Hepatocyte (in vitro differentiated cells): ENCODE measurements around the gene AGAP1. TPM values are rescaled to one million over a fixed set of nuclear protein-coding genes. Genes with fewer than 3 reads are reported as not detected.
A peak's percentile ranks its signal among the peaks of the same experiment; 100 is the strongest.

ENCODE experiments used
- DNase-seq: peaks from one replicate; pipeline ENCODE4 v3.0.0-alpha.2; 2016; ENCODE audit warnings: low spot score
- H2AFZ ChIP-seq: fragments of 200-600 bp; sonication (generic); 2 replicates; pipeline ENCODE4 v1.6.0; 2016; ENCODE audit warnings: antibody characterized with exemption, mild to moderate bottlenecking
- H3K27ac ChIP-seq: fragments of 200-600 bp; sonication (generic); 2 replicates; pipeline ENCODE4 v1.5.1; 2016; ENCODE audit warnings: mild to moderate bottlenecking
- H3K27me3 ChIP-seq: fragments of 200-600 bp; sonication (generic); 2 replicates; pipeline ENCODE4 v1.6.1; 2016
- H3K36me3 ChIP-seq: fragments of 200-600 bp; sonication (generic); replicated peaks from 2 replicates; pipeline ENCODE4 v1.5.1; 2016; ENCODE audit warnings: low read depth; ENCODE audit not compliant: insufficient read depth
- H3K4me1 ChIP-seq: fragments of 200-600 bp; sonication (generic); 2 replicates; pipeline ENCODE4 v1.5.1; 2016; ENCODE audit warnings: mild to moderate bottlenecking, moderate library complexity; ENCODE audit not compliant: insufficient read depth
- H3K4me2 ChIP-seq: fragments of 200-600 bp; sonication (generic); 2 replicates; pipeline ENCODE4 v1.6.0; 2016
- H3K4me3 ChIP-seq: fragments of 200-600 bp; sonication (generic); 2 replicates; pipeline ENCODE4 v1.5.1; 2016; ENCODE audit warnings: mild to moderate bottlenecking
- H3K79me2 ChIP-seq: fragments of 200-600 bp; sonication (generic); 2 replicates; pipeline ENCODE4 v1.6.0; 2017; ENCODE audit warnings: mild to moderate bottlenecking
- H3K9me2 ChIP-seq: fragments of 200-600 bp; sonication (generic); replicated peaks from 2 replicates; pipeline ENCODE4 v1.6.0; 2017; ENCODE audit warnings: mild to moderate bottlenecking; ENCODE audit not compliant: insufficient read depth
- H3K9me3 ChIP-seq: fragments of 200-600 bp; sonication (generic); 2 replicates; pipeline ENCODE4 v1.5.1; 2016; ENCODE audit warnings: low read depth, mild to moderate bottlenecking
- H4K20me1 ChIP-seq: fragments of 200-600 bp; sonication (generic); 2 replicates; pipeline ENCODE4 v1.6.0; 2016; ENCODE audit warnings: mild to moderate bottlenecking; ENCODE audit not compliant: insufficient read depth, poor library complexity, severe bottlenecking
- EZH2 ChIP-seq: fragments of 200-600 bp; sonication (generic); IDR thresholded peaks from 2 replicates; pipeline ENCODE4 v1.6.1; 2016; ENCODE audit warnings: antibody characterized with exemption, mild to moderate bottlenecking, borderline replicate concordance
- EZH2phosphoT487 ChIP-seq: fragments of 200-600 bp; sonication (generic); IDR thresholded peaks from one replicate; pipeline ENCODE4 v1.6.1; 2018; ENCODE audit warnings: antibody characterized with exemption, mild to moderate bottlenecking, low read depth, moderate library complexity; ENCODE audit not compliant: unreplicated experiment, severe bottlenecking
- WGBS: methylation state at CpG from one replicate; pipeline ENCODE4 v1.1.6; 2016; ENCODE audit warnings: low lambda C conversion rate; ENCODE audit errors: missing lambda C conversion rate; 5-methylcytosine and 5-hydroxymethylcytosine counted together
- polyA plus RNA-seq: library from polyadenylated mRNA; unstranded; fragments of >200 nt; fragmentation: Nextera tagmentation; extraction: Ambion mirVana; gene quantifications from 2 replicates; pipeline ENCODE4 v1.2.1, GENCODE V29; 2016
- total RNA-seq: library from RNA; depleted of rRNA; stranded (reverse); fragments of >200 nt; gene quantifications from 2 replicates; pipeline ENCODE4 v1.2.3, GENCODE V29; 2014
- TF ChIP-seq, protein P1 (sequence below): fragments of 200-600 bp; sonication (generic); IDR thresholded peaks from 2 replicates; pipeline ENCODE4 v1.5.1; 2016; ENCODE audit warnings: antibody characterized with exemption, mild to moderate bottlenecking; ENCODE audit not compliant: poor library complexity

AGAP1 gene
- total and polyA plus RNA-seq, 2 experiments from 2014 or later: 12.1 to 20.0 TPM

DNA sequence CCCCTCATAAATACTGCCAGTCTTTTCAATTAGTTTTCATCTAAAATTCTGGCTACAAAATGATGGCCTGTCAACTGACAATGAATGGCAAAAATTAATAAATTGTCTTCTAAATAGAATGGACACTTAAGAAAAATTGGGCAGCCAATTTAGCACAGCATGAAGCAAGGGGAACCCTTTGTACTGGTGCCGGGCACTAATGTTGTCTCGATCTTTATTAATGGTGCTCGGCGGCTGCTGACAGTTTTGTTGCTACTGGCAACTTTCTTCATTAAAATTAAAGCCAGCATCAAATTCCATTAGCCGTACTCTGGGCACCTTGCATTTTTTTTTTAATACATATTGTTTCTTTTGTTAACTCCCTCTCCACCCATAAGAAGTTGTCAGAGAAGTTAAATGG is 365.0 kb downstream of the AGAP1 start:
- DNase-seq: no peak
- no peaks in the 10 kb centered on the region for H3K9me2 ChIP-seq

DNA sequence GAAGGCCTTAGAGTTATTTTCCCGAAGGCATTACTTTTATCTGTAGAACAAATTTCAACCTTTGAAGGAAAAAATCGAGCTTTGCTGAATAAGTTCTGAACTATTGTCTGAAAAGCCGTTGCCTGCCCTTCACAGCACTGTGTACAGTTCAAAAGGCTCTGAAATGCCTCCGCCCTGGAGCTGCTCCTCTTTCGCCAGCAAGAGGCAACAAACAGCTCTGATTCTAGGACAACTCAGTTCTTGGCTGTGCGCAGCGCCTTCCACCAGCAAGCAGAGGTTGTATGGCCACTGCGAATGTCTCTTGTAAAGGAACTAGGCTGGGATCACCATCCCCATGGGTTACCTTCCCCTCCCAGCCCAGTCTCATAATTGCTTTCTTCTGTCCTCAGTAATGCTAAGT is 365.8 kb downstream of the AGAP1 start:
- Histone ChIP-seq H3K9me3 (no peaks in the 10 kb centered on the region), H3K9me2 (no peaks in the 10 kb centered on the region), H3K4me1 (no peaks in the 10 kb centered on the region), H3K27ac (peak overlapping the region; percentile 22), H3K36me3 (no peaks in the 10 kb centered on the region), H3K4me2 (no peak overlapping the region), H3K79me2 (no peaks in the 10 kb centered on the region), H3K27me3 (no peaks in the 10 kb centered on the region), H4K20me1 (no peaks in the 10 kb centered on the region), H3K4me3 (no peak overlapping the region), H2AFZ (no peak overlapping the region)
- DNase-seq: no peak
- 85% methylated on average over 8 of the region's 8 CpGs for WGBS
- TF ChIP-seq EZH2: no peak
- TF ChIP-seq, protein P1, sequence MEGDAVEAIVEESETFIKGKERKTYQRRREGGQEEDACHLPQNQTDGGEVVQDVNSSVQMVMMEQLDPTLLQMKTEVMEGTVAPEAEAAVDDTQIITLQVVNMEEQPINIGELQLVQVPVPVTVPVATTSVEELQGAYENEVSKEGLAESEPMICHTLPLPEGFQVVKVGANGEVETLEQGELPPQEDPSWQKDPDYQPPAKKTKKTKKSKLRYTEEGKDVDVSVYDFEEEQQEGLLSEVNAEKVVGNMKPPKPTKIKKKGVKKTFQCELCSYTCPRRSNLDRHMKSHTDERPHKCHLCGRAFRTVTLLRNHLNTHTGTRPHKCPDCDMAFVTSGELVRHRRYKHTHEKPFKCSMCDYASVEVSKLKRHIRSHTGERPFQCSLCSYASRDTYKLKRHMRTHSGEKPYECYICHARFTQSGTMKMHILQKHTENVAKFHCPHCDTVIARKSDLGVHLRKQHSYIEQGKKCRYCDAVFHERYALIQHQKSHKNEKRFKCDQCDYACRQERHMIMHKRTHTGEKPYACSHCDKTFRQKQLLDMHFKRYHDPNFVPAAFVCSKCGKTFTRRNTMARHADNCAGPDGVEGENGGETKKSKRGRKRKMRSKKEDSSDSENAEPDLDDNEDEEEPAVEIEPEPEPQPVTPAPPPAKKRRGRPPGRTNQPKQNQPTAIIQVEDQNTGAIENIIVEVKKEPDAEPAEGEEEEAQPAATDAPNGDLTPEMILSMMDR: no peak
- no peak for TF ChIP-seq EZH2phosphoT487

More for the DNA sequence above, 365.0 kb downstream of the AGAP1 start:
- Histone ChIP-seq H3K36me3 (no peaks in the 10 kb centered on the region), H3K4me1 (no peaks in the 10 kb centered on the region), H3K4me3 (no peak overlapping the region), H3K9me3 (no peaks in the 10 kb centered on the region), H2AFZ (no peak overlapping the region), H3K4me2 (no peak overlapping the region), H4K20me1 (no peaks in the 10 kb centered on the region), H3K27ac (no peak overlapping the region), H3K79me2 (no peaks in the 10 kb centered on the region), H3K27me3 (no peaks in the 10 kb centered on the region)
- WGBS: 89% methylated on average over 5 of the region's 5 CpGs
- TF ChIP-seq EZH2 (no peak), EZH2phosphoT487 (no peak)
- TF ChIP-seq, protein P1: no peak

DNA sequence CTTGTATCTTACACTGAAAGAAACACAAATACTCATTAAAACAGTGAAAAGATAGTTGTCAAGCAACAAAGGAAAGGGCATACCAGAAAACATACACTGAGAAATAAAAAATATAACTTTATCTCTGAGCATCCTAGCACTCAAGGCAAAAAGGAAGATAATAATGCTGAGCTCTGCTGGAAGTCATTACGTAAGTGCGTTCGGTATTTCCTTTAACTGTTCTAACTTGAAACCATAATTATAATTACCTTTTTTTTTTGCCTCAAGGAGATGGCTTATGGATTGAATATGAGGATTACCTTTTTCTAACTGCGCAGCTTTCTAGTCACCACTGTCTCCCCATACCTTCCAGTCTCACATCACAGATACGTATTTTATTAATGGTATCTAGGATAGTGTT is 366.3 kb downstream of the AGAP1 start:
- no peaks in the 10 kb centered on the region for H3K27me3 ChIP-seq
- H2AFZ ChIP-seq: no peak overlapping the region
- no peaks in the 10 kb centered on the region for H3K36me3 ChIP-seq
- no peaks in the 10 kb centered on the region for H3K79me2 ChIP-seq
- no peaks in the 10 kb centered on the region for H4K20me1 ChIP-seq
- H3K9me3 ChIP-seq: no peaks in the 10 kb centered on the region
- no peaks in the 10 kb centered on the region for H3K9me2 ChIP-seq
- H3K4me2 ChIP-seq: no peak overlapping the region
- no peak overlapping the region for H3K4me3 ChIP-seq
- TF ChIP-seq EZH2phosphoT487: no peak
- TF ChIP-seq, protein P1: no peak
- no peak for DNase-seq
- peak overlapping the region; percentile 22 for H3K27ac ChIP-seq
- no peaks in the 10 kb centered on the region for H3K4me1 ChIP-seq
- WGBS: 76% methylated on average over 5 of the region's 5 CpGs

DNA sequence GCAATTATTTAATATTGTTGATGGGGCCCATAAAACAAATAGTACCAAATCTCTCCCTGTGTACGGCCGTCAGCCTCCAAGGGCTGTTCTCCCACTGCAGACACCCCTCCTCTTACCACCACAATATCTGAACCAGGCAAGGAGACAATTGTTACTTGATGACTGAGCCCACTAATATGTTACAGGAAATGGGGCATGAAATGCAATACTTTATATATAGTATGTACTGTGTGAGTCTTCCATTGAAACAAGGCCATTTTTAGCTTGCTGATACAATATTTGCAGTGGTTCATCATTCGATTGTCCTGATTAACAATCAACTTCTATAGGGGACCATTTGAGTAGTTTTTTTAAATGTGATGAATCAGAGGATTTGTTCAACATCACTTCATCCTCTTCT is 367.0 kb downstream of the AGAP1 start:
- no peak for DNase-seq
- Histone ChIP-seq H4K20me1 (no peaks in the 10 kb centered on the region), H3K4me1 (no peaks in the 10 kb centered on the region), H3K9me3 (no peaks in the 10 kb centered on the region), H3K36me3 (no peaks in the 10 kb centered on the region), H3K27ac (no peak overlapping the region), H2AFZ (no peak overlapping the region), H3K9me2 (no peaks in the 10 kb centered on the region), H3K27me3 (no peaks in the 10 kb centered on the region), H3K4me3 (no peak overlapping the region), H3K79me2 (no peaks in the 10 kb centered on the region), H3K4me2 (no peak overlapping the region)
- TF ChIP-seq EZH2: no peak
- TF ChIP-seq, protein P1: no peak
- no peak for TF ChIP-seq EZH2phosphoT487
- 79% methylated on average over 3 of the region's 3 CpGs for WGBS
